ENCODE measurements around the gene DNAJB8.

The DNAJB8 gene

GRCh38 chr3:128429751-128430150, 36.9 kb downstream of the DNAJB8 start:
- no peak for TF ChIP-seq HDGF (IDR thresholded peaks at IDR 0.05; ENCODE audit: borderline replicate concordance)
- no peak for TF ChIP-seq ELF4 (IDR thresholded peaks at IDR 0.05)
- TF ChIP-seq CTBP1 (IDR thresholded peaks at IDR 0.05; ENCODE audit: borderline replicate concordance), result no peak
- TF ChIP-seq ARNT (IDR thresholded peaks at IDR 0.05), result no peak
- TF ChIP-seq FOXM1 (IDR thresholded peaks at IDR 0.05; ENCODE audit: borderline replicate concordance), result no peak
- TF ChIP-seq L3MBTL2 (conservative IDR thresholded peaks at IDR 0.05), result no peak
- TF ChIP-seq LEF1 (IDR thresholded peaks at IDR 0.05; ENCODE audit: borderline replicate concordance), result no peak
- TF ChIP-seq, protein P1, sequence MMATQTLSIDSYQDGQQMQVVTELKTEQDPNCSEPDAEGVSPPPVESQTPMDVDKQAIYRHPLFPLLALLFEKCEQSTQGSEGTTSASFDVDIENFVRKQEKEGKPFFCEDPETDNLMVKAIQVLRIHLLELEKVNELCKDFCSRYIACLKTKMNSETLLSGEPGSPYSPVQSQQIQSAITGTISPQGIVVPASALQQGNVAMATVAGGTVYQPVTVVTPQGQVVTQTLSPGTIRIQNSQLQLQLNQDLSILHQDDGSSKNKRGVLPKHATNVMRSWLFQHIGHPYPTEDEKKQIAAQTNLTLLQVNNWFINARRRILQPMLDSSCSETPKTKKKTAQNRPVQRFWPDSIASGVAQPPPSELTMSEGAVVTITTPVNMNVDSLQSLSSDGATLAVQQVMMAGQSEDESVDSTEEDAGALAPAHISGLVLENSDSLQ (IDR thresholded peaks at IDR 0.05), result no peak
- TF ChIP-seq SUZ12 (IDR thresholded peaks at IDR 0.05), result no peak
- TF ChIP-seq FOXK2 (IDR thresholded peaks at IDR 0.05), result no peak
- no peak for TF ChIP-seq ZNF384 (IDR thresholded peaks at IDR 0.05)
- TF ChIP-seq FOXA1 (IDR thresholded peaks at IDR 0.05), result no peak
- no peak for TF ChIP-seq SP1 (IDR thresholded peaks at IDR 0.05)
- ChIA-PET CTCF (interaction anchor here (1.0 kb wide), 1 partner anchor 8 kb away, joined by 4 read pairs; no protein-coding TSS in a partner anchor), POLR2A (no interaction called here)
- DNase-seq (ENCODE audit: extremely low spot score), result no peak

- ChIA-PET POLR2A (no interaction called here), CTCF (no interaction called here)
- TF ChIP-seq NFRKB (IDR thresholded peaks at IDR 0.05) (no peak), L3MBTL2 (conservative IDR thresholded peaks at IDR 0.05) (no peak), ZNF384 (IDR thresholded peaks at IDR 0.05) (no peak), TARDBP (IDR thresholded peaks at IDR 0.05) (no peak), SUZ12 (IDR thresholded peaks at IDR 0.05) (no peak), SP1 (IDR thresholded peaks at IDR 0.05) (no peak), ELF4 (IDR thresholded peaks at IDR 0.05) (no peak), HDGF (IDR thresholded peaks at IDR 0.05; ENCODE audit: borderline replicate concordance) (no peak), CTBP1 (IDR thresholded peaks at IDR 0.05; ENCODE audit: borderline replicate concordance) (no peak), FOXM1 (IDR thresholded peaks at IDR 0.05; ENCODE audit: borderline replicate concordance) (no peak), FOXA1 (IDR thresholded peaks at IDR 0.05) (no peak), BHLHE40 (IDR thresholded peaks at IDR 0.05; ENCODE audit: borderline replicate concordance) (no peak), ARNT (IDR thresholded peaks at IDR 0.05) (no peak), FOXK2 (IDR thresholded peaks at IDR 0.05) (no peak), LEF1 (IDR thresholded peaks at IDR 0.05; ENCODE audit: borderline replicate concordance) (no peak)
- TF ChIP-seq, protein P1 (IDR thresholded peaks at IDR 0.05), result no peak
- no peak for DNase-seq (ENCODE audit: extremely low spot score)
These were observed 37.4 kb downstream of the DNAJB8 start for GRCh38 chr3:128429275-128429674.

DNA sequence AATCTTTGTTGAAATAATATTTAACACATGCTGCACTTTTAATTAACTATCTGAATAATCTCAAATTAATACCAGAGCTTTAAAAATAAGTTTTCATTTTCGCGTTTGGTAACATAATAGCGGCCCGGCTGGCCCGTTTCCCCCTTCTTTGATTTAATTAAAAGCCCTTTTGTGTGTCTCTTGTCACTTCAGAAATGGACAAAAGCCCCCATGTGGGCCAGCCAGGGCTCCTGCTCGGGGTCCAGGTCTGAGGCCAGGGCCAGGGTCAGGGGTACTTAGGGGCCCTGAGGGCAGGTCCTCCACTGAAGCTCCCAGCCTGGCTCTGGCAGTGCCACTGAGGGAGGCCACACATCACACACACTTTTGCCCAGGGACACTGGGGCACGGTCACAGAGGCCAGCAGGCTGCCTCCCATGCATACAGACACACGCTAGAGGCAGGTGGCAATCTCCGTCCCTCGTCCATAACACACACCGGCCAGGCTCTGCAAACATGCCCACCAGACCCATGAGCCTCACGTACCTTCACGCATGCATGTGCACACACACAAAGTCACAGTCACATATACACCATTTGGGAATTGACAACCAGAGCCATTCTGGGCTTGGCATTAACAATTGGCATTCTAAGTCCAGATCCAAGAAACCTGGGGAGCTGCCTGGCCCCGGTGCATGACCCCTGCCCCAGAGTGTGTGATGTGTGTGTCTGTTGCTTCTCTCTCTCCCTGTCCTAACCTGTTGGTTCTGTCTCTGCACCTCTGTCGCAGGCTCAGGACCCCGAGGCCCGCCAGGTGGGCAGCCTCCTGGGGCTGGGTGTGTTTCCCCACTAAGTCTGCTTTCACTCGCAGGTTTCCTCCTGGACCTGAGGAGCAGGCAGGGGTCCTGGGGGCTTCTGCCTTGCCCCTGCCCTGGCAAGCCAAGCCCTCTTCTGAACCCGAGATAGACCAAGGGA, 38.5 kb downstream of the DNAJB8 start:
- ChIA-PET POLR2A (interaction anchor here (1.2 to 1.5 kb wide), 3 partner anchors 60 to 67 kb away, joined by 3 to 6 read pairs (median 3); no protein-coding TSS in a partner anchor), CTCF (no interaction called here)
- DNase-seq (ENCODE audit: extremely low spot score), result no peak
- TF ChIP-seq FOXA1 (IDR thresholded peaks at IDR 0.05), result no peak
- no peak for TF ChIP-seq ARNT (IDR thresholded peaks at IDR 0.05)
- no peak for TF ChIP-seq FOXM1 (IDR thresholded peaks at IDR 0.05; ENCODE audit: borderline replicate concordance)
- no peak for TF ChIP-seq L3MBTL2 (conservative IDR thresholded peaks at IDR 0.05)
- TF ChIP-seq SUZ12 (IDR thresholded peaks at IDR 0.05), result no peak
- TF ChIP-seq ELF4 (IDR thresholded peaks at IDR 0.05), result no peak
- TF ChIP-seq LEF1 (IDR thresholded peaks at IDR 0.05; ENCODE audit: borderline replicate concordance), result no peak
- no peak for TF ChIP-seq CTBP1 (IDR thresholded peaks at IDR 0.05; ENCODE audit: borderline replicate concordance)
- TF ChIP-seq, protein P1 (IDR thresholded peaks at IDR 0.05), result no peak

DNA sequence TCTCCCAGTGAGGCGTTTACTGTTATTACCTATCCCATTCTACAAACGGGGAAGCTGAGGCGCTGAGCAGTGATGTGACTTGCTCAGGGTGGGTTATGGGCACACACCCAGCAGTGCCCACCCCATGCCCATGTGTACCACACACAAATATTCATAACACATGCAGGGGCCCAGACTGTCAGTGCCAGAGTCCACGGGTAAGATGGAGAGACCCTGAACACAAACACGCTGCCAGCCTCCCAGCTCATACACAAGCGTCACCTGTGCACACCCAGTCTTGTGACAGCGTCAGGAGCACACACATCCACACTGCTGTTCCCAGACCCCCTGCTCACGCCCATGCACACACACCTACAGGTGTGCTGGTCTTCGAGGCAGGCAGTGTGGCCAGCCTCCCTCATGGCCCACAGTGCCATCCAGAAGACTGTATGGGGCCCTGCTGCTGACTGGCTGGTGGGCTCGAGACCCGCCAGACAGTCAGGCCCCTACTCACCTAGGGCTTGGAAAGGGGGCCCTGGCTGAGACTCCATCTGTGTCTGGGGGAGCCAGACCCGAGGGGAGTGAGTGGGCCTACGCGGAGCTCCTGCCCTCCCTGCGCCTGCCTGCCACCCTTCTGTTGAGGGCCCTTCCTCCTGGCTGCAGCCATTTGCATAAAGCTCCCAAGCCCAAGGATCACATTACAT, 39.4 kb downstream of the DNAJB8 start:
- no peak for TF ChIP-seq L3MBTL2 (conservative IDR thresholded peaks at IDR 0.05)
- TF ChIP-seq ARNT (IDR thresholded peaks at IDR 0.05), result no peak
- TF ChIP-seq FOXA1 (IDR thresholded peaks at IDR 0.05), result no peak
- TF ChIP-seq FOXK2 (IDR thresholded peaks at IDR 0.05), result no peak
- no peak for TF ChIP-seq CTBP1 (IDR thresholded peaks at IDR 0.05; ENCODE audit: borderline replicate concordance)
- TF ChIP-seq SP1 (IDR thresholded peaks at IDR 0.05), result no peak
- TF ChIP-seq FOXM1 (IDR thresholded peaks at IDR 0.05; ENCODE audit: borderline replicate concordance), result no peak
- no peak for TF ChIP-seq TARDBP (IDR thresholded peaks at IDR 0.05)
- TF ChIP-seq SUZ12 (IDR thresholded peaks at IDR 0.05), result no peak
- TF ChIP-seq NFRKB (IDR thresholded peaks at IDR 0.05), result no peak
- TF ChIP-seq LEF1 (IDR thresholded peaks at IDR 0.05; ENCODE audit: borderline replicate concordance), result no peak
- TF ChIP-seq, protein P1 (IDR thresholded peaks at IDR 0.05), result no peak
- no peak for TF ChIP-seq HDGF (IDR thresholded peaks at IDR 0.05; ENCODE audit: borderline replicate concordance)
- TF ChIP-seq ELF4 (IDR thresholded peaks at IDR 0.05), result no peak
- TF ChIP-seq BHLHE40 (IDR thresholded peaks at IDR 0.05; ENCODE audit: borderline replicate concordance), result no peak
- CTCF ChIA-PET, result interaction anchor here (0.6 kb wide), 1 partner anchor 181 kb away, joined by 3 read pairs; no protein-coding TSS in a partner anchor
- DNase-seq (ENCODE audit: extremely low spot score), result no peak
- POLR2A ChIA-PET, result interaction anchor here (1.2 to 1.5 kb wide), 3 partner anchors 61 to 68 kb away, joined by 3 to 6 read pairs (median 3); no protein-coding TSS in a partner anchor
